HCT116 (cell line): ENCODE results near the gene ABCG1.

Experiments
- ATF3 ChIP-seq: IDR thresholded peaks from 2 replicates; pipeline ENCODE4 v1.6.1; 2012
- CTCF ChIP-seq, 3 experiments: fragments of 200-600 bp in 1 of 3; sonication (generic) in 1 of 3; IDR thresholded peaks in 2 of 3; conservative IDR thresholded peaks in 1 of 3; 2 replicates each; pipeline ENCODE4 v1.5.1; 2012 to 2017; ENCODE audit warnings: low read depth in 2 of 3, low read length in 2 of 3, antibody characterized with exemption in 1 of 3, borderline replicate concordance in 1 of 3, control low read depth in 1 of 3, mild to moderate bottlenecking in 1 of 3, mixed read lengths in 1 of 3, mixed run types in 1 of 3, moderate library complexity in 1 of 3; ENCODE audit not compliant: insufficient read depth in 1 of 3
- EZH2phosphoT487 ChIP-seq: fragments of 200-600 bp; IDR thresholded peaks from 2 replicates; pipeline ENCODE4 v1.6.1; 2018; ENCODE audit warnings: antibody characterized with exemption, borderline replicate concordance
- SIN3A ChIP-seq: IDR thresholded peaks from 2 replicates; pipeline ENCODE4 v1.6.1; 2012; ENCODE audit warnings: low read depth
- SP1 ChIP-seq: IDR thresholded peaks from 2 replicates; pipeline ENCODE4 v1.6.1; 2012; ENCODE audit warnings: low read depth

DNA sequence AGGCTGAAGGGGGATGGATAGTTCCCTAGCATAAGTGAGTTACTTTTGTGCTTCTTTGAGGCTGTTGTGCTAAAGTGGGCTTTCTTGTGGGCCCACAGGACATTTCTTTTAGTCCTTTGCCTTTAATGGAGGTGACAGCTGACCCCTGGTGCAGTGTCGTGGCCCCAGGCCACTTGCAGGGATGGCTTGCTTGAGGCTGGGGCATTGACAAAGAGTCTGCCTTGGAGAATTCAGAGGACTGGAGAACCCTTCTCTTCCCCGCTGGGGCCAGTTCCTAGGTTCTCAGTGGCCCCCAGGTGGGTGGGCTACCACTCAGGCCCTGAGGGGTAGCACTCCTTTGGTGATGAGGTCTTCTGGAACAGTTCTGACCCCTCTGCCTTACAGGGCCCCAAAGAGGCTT is 12.8 kb downstream of the ABCG1 start:
- TF ChIP-seq CTCF (IDR thresholded peaks at IDR 0.05 in 2 of 3, conservative IDR thresholded peaks at IDR 0.05 in 1 of 3; ENCODE audit: borderline replicate concordance in 1 of 3, insufficient read depth in 1 of 3, low read depth in 2 of 3, low read length in 2 of 3) (no peak), SP1 (no peak), SIN3A (no peak), ATF3 (no peak), EZH2phosphoT487 (no peak)
